Bronchial epithelial cell (primary cell): Measurements from ENCODE around the gene NR3C1. TPM values are rescaled to one million over a fixed set of nuclear protein-coding genes. Genes with fewer than 3 reads are reported as not detected.

Source experiments
- DNase-seq: peaks from one replicate; pipeline ENCODE4 v3.0.0-alpha.2; 2010; ENCODE audit warnings: low read depth
- FAIRE-seq: peaks from 2 replicates; lab custom pipeline; 2011; peaks lifted over from hg19 to GRCh38; lab: Jason Lieb, UNC
- H3K27me3 ChIP-seq: 2 replicates; pipeline ENCODE4 v1.5.1; 2011; ENCODE audit warnings: low read length; ENCODE audit not compliant: control insufficient read depth, insufficient read depth
- H3K36me3 ChIP-seq: 2 replicates; pipeline ENCODE4 v1.5.1; 2011; ENCODE audit warnings: low read length; ENCODE audit not compliant: control insufficient read depth, insufficient read depth
- H3K4me3 ChIP-seq: 2 replicates; pipeline ENCODE4 v1.5.1; 2011; ENCODE audit warnings: mild to moderate bottlenecking, low read depth, low read length, control low read depth
- total RNA-seq: library from RNA; depleted of rRNA; stranded (reverse); fragments of >200 nt; gene quantifications from 2 replicates; pipeline ENCODE4 v1.2.1, GENCODE V29; 2014
- TF ChIP-seq, protein P1 (sequence below): IDR thresholded peaks from 2 replicates; pipeline ENCODE4 v1.5.1; 2011; ENCODE audit warnings: mild to moderate bottlenecking, moderate library complexity, low read length, control low read depth, inconsistent platforms; ENCODE audit not compliant: insufficient read depth, severe bottlenecking

The NR3C1 gene
- total RNA-seq, 1 donor from 2014 or later: 41.9 TPM

DNA sequence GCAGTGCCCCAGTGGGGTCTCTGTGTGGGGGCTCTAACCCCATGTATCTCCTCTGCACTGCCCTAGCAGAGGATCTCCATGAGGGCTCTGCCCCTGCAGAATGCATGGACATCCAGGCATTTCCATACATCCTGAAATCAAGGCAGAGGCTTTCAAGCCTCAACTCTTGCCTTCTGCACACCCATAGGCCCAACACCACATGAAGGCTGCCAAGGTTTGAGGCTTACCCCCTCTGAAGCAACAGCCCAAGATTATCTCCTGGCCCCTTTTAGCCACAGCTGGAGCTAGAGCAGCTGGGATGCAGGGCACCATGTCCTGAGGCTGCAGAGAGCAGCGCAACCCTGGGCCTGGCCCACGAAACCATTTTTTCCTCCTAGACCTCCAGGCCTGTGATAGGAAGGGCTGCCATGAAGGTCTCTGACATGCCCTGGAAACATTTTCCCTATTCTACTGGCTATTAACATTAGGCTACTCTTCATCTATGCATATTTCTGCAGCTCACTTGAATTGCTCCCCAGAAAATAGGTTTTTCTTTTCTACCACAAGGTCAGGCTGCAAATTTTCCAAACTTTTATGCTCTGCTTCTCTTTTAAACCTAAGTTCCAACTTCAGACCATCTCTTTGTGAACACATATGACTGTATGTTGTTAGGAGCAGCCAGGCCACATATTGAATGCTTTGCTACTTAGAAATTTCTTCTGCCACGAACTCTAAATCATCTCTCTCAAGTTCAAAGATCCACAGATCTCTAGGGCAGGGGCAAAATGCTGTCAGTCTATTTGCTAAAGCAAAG lies 18.4 kb downstream of the NR3C1 start:
- Histone ChIP-seq H3K36me3 (peaks cover 2% of the 10 kb centered on the region), H3K27me3 (no peaks in the 10 kb centered on the region), H3K4me3 (no peak overlapping the region)
- FAIRE-seq (no peak), DNase-seq (no peak)
- TF ChIP-seq, protein P1, sequence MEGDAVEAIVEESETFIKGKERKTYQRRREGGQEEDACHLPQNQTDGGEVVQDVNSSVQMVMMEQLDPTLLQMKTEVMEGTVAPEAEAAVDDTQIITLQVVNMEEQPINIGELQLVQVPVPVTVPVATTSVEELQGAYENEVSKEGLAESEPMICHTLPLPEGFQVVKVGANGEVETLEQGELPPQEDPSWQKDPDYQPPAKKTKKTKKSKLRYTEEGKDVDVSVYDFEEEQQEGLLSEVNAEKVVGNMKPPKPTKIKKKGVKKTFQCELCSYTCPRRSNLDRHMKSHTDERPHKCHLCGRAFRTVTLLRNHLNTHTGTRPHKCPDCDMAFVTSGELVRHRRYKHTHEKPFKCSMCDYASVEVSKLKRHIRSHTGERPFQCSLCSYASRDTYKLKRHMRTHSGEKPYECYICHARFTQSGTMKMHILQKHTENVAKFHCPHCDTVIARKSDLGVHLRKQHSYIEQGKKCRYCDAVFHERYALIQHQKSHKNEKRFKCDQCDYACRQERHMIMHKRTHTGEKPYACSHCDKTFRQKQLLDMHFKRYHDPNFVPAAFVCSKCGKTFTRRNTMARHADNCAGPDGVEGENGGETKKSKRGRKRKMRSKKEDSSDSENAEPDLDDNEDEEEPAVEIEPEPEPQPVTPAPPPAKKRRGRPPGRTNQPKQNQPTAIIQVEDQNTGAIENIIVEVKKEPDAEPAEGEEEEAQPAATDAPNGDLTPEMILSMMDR: no peak

DNA sequence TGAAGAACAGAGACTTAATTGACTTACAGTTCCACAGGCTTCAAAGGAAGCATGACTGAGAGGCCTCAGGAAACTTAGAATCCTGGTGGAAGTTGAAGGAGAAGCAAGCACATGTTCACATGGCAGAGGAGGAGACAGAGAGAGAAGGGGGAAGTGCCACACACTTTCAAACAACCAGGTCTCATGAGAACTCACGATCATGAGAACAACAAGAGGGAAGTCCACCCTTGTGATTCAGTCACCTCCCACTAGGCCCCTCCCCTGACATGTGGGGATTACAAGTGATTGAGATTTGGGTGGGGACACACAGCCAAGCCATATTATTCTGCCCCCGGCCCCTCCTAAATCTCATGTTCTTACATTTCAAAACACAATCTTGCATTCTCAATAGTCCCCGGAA lies 19.5 kb downstream of the NR3C1 start:
- FAIRE-seq (no peak), DNase-seq (no peak)
- no peaks in the 10 kb centered on the region for H3K27me3 ChIP-seq
- TF ChIP-seq, protein P1: no peak
- no peak overlapping the region for H3K4me3 ChIP-seq
- peaks cover 2% of the 10 kb centered on the region for H3K36me3 ChIP-seq

DNA sequence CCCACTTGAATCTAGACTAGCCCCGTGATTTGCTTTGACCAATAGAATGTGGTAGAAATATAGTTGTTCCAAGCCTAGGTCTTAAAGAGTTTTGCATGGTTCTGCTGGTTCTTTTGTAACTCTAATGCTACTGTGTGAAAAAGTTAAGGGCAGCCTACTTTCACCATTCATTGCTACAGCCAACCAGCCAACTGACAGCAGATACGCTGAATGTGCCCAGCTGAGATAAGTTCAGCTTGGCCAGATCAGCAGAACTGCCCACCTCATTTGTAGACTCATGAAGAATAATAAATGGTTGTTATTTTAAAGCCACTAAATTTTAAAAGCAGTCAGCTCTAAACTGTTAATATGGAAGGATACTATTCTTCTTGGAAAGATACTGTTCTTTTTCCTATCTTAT lies 23.9 kb downstream of the NR3C1 start:
- H3K27me3 ChIP-seq: no peaks in the 10 kb centered on the region
- H3K36me3 ChIP-seq: peaks cover 1% of the 10 kb centered on the region
- DNase-seq (no peak), FAIRE-seq (no peak)
- TF ChIP-seq, protein P1: no peak
- no peak overlapping the region for H3K4me3 ChIP-seq

DNA sequence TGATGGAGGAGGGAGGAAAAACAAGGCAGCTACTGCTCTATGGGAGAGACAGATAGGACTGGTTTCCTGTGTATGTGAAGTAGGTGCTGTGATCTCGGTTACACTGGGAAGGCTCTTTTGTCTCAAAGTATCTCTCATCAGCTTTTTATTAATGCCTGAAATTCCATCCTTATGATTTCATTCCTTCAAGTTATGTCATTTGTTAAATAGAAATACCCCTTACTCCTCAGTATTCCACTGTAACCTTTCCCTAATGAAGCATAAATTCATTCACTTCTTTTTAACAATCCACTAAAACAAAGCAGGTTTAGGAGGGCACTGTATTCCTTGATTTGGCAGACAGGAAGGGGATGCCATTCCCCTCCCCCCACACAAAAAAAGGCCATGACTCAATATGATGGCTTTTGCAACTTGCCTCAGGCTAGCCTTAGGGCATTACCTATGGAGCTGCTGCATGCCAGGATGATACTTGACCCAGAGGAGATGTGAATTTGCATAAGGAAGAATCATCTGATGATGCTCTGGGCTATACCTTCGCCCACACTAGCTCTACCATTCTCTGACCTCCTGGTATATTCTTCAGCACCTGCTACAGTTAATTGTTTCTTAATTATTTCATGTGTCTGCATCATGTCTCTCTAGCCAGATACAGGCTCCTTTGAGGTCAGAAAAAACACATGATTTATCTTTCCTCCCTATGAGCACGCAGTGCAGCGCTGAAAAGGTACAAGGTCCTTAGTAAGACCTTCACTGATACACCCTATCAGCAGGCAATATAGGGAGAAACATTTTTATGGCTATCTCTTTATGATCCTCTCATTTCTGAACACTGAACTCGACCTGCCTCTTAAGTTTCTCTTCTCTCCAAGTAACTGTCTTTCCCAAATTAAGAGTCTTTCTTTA lies 26.3 kb downstream of the NR3C1 start:
- Histone ChIP-seq H3K4me3 (no peak overlapping the region), H3K36me3 (no peaks in the 10 kb centered on the region), H3K27me3 (no peaks in the 10 kb centered on the region)
- FAIRE-seq (no peak), DNase-seq (peak; percentile 63)
- TF ChIP-seq, protein P1: no peak

DNA sequence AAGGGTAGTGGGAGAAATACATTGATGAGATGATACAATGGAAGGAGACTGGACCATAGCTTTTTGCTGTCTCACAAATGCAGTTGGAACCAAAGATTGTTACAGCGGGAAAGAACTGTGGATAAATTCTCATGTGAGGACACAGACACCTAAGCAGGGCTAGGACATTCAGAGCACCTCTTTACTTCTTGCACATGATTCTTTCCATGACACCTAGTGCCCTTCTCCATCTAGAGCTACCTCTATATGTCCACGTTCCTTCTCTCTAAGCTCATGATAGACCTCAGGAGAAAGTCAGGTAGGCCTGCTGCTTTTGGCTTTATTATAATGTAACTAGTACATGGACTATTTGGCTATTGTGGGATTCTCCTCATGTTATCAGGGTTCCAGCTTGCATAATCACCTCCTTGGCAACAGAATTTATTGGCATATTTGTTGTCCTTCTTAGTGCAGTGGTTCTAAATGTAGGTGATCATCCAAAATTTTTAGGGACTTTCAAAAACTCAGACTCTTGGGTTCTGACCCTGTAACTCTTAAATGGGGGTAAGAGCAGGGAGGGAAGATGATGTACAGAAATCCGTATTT lies 27.2 kb downstream of the NR3C1 start:
- H3K4me3 ChIP-seq: no peak overlapping the region
- DNase-seq (no peak), FAIRE-seq (no peak)
- H3K36me3 ChIP-seq: no peaks in the 10 kb centered on the region
- H3K27me3 ChIP-seq: no peaks in the 10 kb centered on the region
- TF ChIP-seq, protein P1: no peak
